AG08396 (cell line): ENCODE measurements around the gene SPTBN5.
"Not testable (repeated sequence)": the region's sequence is repeated elsewhere in the genome, so short reads cannot be mapped to it uniquely, and the experiment has no call there.

Experiments used
- DNase-seq: peaks from one replicate; pipeline ENCODE4 v3.0.0; 2012; ENCODE audit warnings: low spot score, mixed read lengths

SPTBN5 gene

GRCh38 chr15:41847206-41847605 is 46.6 kb downstream of the SPTBN5 start:
- DNase-seq = no peak

GRCh38 chr15:41844814-41845213 is 49.0 kb downstream of the SPTBN5 start:
- DNase-seq = no peak

- DNase-seq = no peak
These were observed 50.3 kb downstream of the SPTBN5 start for GRCh38 chr15:41843571-41843970.

GRCh38 chr15:41842229-41842628 is 51.6 kb downstream of the SPTBN5 start:
- DNase-seq = no peak

GRCh38 chr15:41841131-41841530 is 52.7 kb downstream of the SPTBN5 start:
- DNase-seq = no peak

- no peak for DNase-seq
These were observed 53.2 kb downstream of the SPTBN5 start for GRCh38 chr15:41840673-41841072.

GRCh38 chr15:41839781-41840491 is 53.9 kb downstream of the SPTBN5 start:
- no peak for DNase-seq

GRCh38 chr15:41838400-41838897 is 55.4 kb downstream of the SPTBN5 start, which contains the start of gene PLA2G4B:
Gene PLA2G4B (plus strand): TSS chr15:41838847. CDS start chr15:41838914, 67 bp downstream.
- no peak for DNase-seq

GRCh38 chr15:41836713-41837454 is 57.0 kb downstream of the SPTBN5 start:
- DNase-seq = no peak

GRCh38 chr15:41836073-41836472 is 57.8 kb downstream of the SPTBN5 start:
- DNase-seq = no peak

GRCh38 chr15:41834096-41834495 is 59.8 kb downstream of the SPTBN5 start:
- no peak for DNase-seq

GRCh38 chr15:41832875-41833274 is 61.0 kb downstream of the SPTBN5 start:
- no peak for DNase-seq

GRCh38 chr15:41832208-41832607 is 61.6 kb downstream of the SPTBN5 start:
- no peak for DNase-seq

GRCh38 chr15:41831291-41831690 is 62.6 kb downstream of the SPTBN5 start:
- not testable (repeated sequence) for DNase-seq

- no peak for DNase-seq
These were observed 63.8 kb downstream of the SPTBN5 start for GRCh38 chr15:41829959-41830646.

GRCh38 chr15:41828807-41829141 is 65.1 kb downstream of the SPTBN5 start:
- DNase-seq = no peak

GRCh38 chr15:41827880-41828806 is 65.7 kb downstream of the SPTBN5 start, which contains the start of gene JMJD7:
Gene JMJD7 (plus strand): TSS chr15:41828092. CDS start chr15:41828125, 33 bp downstream.
- DNase-seq = peak; percentile 100

GRCh38 chr15:41827290-41827879 is 66.5 kb downstream of the SPTBN5 start:
- DNase-seq = no peak

- DNase-seq = no peak
These were observed 68.0 kb downstream of the SPTBN5 start for GRCh38 chr15:41825572-41826535.

- DNase-seq = no peak
These were observed 68.7 kb downstream of the SPTBN5 start for GRCh38 chr15:41825145-41825544.
